WTC11 (cell line): Measurements from ENCODE around the gene PRRG1. TPM values are rescaled to one million over a fixed set of nuclear protein-coding genes. Genes with fewer than 3 reads are reported as not detected.

Experiments
- ATAC-seq: fragments of 200-7000 bp; cut with Tn5 transposase; 2 replicates; pipeline ENCODE4 v1.10.0; 2021; ENCODE audit warnings: mild to moderate bottlenecking, moderate library complexity
- CTCF ChIA-PET: fragments of 300-600 bp; sonication (Branson Sonifier 250); formaldehyde crosslinking; loops from one replicate; lab custom pipeline; 2021; ENCODE audit warnings: antibody characterized with exemption; lab: Charles Lee
- POLR2A ChIA-PET: fragments of 350-600 bp; sonication (Branson Sonifier 250); formaldehyde crosslinking; loops from one replicate; lab custom pipeline; 2021; ENCODE audit warnings: antibody characterized with exemption; lab: Charles Lee
- DNase-seq: peaks from one replicate; pipeline ENCODE4 v3.0.0; 2021; ENCODE audit warnings: low spot score
- H3K27ac Mint-ChIP-seq: 2 replicates; pipeline ENCODE4 v1.8.0; 2021; ENCODE audit warnings: mixed read lengths
- H3K27me3 Mint-ChIP-seq: 2 replicates; pipeline ENCODE4 v1.8.0; 2021; ENCODE audit warnings: low read depth, mild to moderate bottlenecking, moderate library complexity, mixed read lengths
- H3K36me3 Mint-ChIP-seq: 2 replicates; pipeline ENCODE4 v1.8.0; 2021; ENCODE audit warnings: mixed read lengths
- H3K4me1 Mint-ChIP-seq: 2 replicates; pipeline ENCODE4 v1.8.0; 2022; ENCODE audit warnings: mixed read lengths
- H3K4me3 Mint-ChIP-seq: 2 replicates; pipeline ENCODE4 v1.8.0; 2021; ENCODE audit warnings: mild to moderate bottlenecking, moderate library complexity, mixed read lengths
- H3K9me3 Mint-ChIP-seq: 2 replicates; pipeline ENCODE4 v1.8.0; 2021; ENCODE audit warnings: mixed read lengths
- AFF4 ChIP-seq: sonication (generic); formaldehyde crosslinking; IDR thresholded peaks from 2 replicates; pipeline ENCODE4 v1.8.1; 2023; ENCODE audit warnings: mild to moderate bottlenecking, missing genetic modification reagents, borderline replicate concordance
- CDX4 ChIP-seq: fragments of 250-450 bp; sonication (Bioruptor Pico); IDR thresholded peaks from 2 replicates; pipeline ENCODE4 v1.9.0; 2021; ENCODE audit warnings: moderate library complexity, mild to moderate bottlenecking, inconsistent platforms, borderline replicate concordance
- CTCF ChIP-seq: fragments of 200-600 bp; IDR thresholded peaks from 2 replicates; pipeline ENCODE4 v1.8.0; 2022; ENCODE audit warnings: antibody characterized with exemption
- E2F5 ChIP-seq: sonication (generic); formaldehyde crosslinking; IDR thresholded peaks from 2 replicates; pipeline ENCODE4 v1.8.1; 2022; ENCODE audit warnings: mild to moderate bottlenecking, moderate library complexity, missing genetic modification reagents
- FOXP1 ChIP-seq: sonication (generic); formaldehyde crosslinking; IDR thresholded peaks from 2 replicates; pipeline ENCODE4 v1.8.0; 2022; ENCODE audit warnings: missing genetic modification reagents, mild to moderate bottlenecking, moderate library complexity, borderline replicate concordance
- GRHL2 ChIP-seq: fragments of 250-450 bp; sonication (Bioruptor Pico); IDR thresholded peaks from 2 replicates; pipeline ENCODE4 v1.8.0; 2022; ENCODE audit warnings: mild to moderate bottlenecking, moderate library complexity; ENCODE audit not compliant: insufficient replicate concordance, severe bottlenecking
- IRF1 ChIP-seq: sonication (generic); formaldehyde crosslinking; IDR thresholded peaks from 2 replicates; pipeline ENCODE4 v1.8.0; 2023; ENCODE audit warnings: missing genetic modification reagents
- NR3C1 ChIP-seq: sonication (generic); formaldehyde crosslinking; conservative IDR thresholded peaks from 2 replicates; pipeline ENCODE4 v1.8.1; 2023; ENCODE audit warnings: low read depth, mild to moderate bottlenecking, missing genetic modification reagents
- OVOL2 ChIP-seq: fragments of 250-450 bp; sonication (Bioruptor Pico); IDR thresholded peaks from 2 replicates; pipeline ENCODE4 v1.9.0; 2021; ENCODE audit warnings: mild to moderate bottlenecking, borderline replicate concordance
- USF1 ChIP-seq: sonication (generic); formaldehyde crosslinking; IDR thresholded peaks from 2 replicates; pipeline ENCODE4 v1.8.0; 2022; ENCODE audit warnings: mild to moderate bottlenecking, missing genetic modification reagents
- USF2 ChIP-seq: sonication (generic); formaldehyde crosslinking; IDR thresholded peaks from 2 replicates; pipeline ENCODE4 v1.8.1; 2023; ENCODE audit warnings: mild to moderate bottlenecking, missing genetic modification reagents, moderate library complexity
- ZNF317 ChIP-seq: sonication (generic); formaldehyde crosslinking; IDR thresholded peaks from 2 replicates; pipeline ENCODE4 v1.8.1; 2023; ENCODE audit warnings: low read depth, mild to moderate bottlenecking, moderate library complexity, missing genetic modification reagents, borderline replicate concordance
- ZNF396 ChIP-seq: fragments of 250-450 bp; sonication (Bioruptor Pico); IDR thresholded peaks from 2 replicates; pipeline ENCODE4 v1.8.0; 2021; ENCODE audit warnings: mild to moderate bottlenecking, moderate library complexity, borderline replicate concordance
- ZNF532 ChIP-seq: fragments of 250-450 bp; sonication (Bioruptor Pico); IDR thresholded peaks from 2 replicates; pipeline ENCODE4 v1.9.0; 2021; ENCODE audit warnings: mild to moderate bottlenecking, borderline replicate concordance
- total RNA-seq: library from RNA; stranded (reverse); gene quantifications from 3 replicates; pipeline ENCODE4 v1.2.3, GENCODE V29; 2021

Gene PRRG1
- total RNA-seq, 1 experiment from 2014 or later, result 8.1 TPM

- Mint-ChIP-seq H3K27ac (no peak overlapping the region), H3K36me3 (no peaks in the 10 kb centered on the region), H3K4me3 (peak overlapping the region; percentile 86), H3K4me1 (peaks cover 32% of the 10 kb centered on the region), H3K27me3 (no peaks in the 10 kb centered on the region; the same call in 1 of the 2 replicates)
- DNase-seq (no peak), ATAC-seq (no peak; the same call in 1 of the 2 replicates)
- TF ChIP-seq ZNF396 (CRISPR knock-in tag) (no peak), CDX4 (no peak), E2F5 (CRISPR knock-in tag) (no peak), ZNF317 (CRISPR knock-in tag) (no peak), USF2 (CRISPR knock-in tag) (no peak), USF1 (CRISPR knock-in tag) (no peak)
- TF ChIP-seq, all 79 proteins: peak for 0
- ChIA-PET POLR2A (interaction anchor here (0.7 kb wide), 1 partner anchor 28 kb away, joined by 4 read pairs; no protein-coding TSS in a partner anchor), CTCF (interaction anchor here (0.6 to 0.7 kb wide), 2 partner anchors 63 to 375 kb away, joined by 3 read pairs; no protein-coding TSS in a partner anchor)
- no peaks in the 10 kb centered on the region for H3K9me3 Mint-ChIP-seq
Observed at GRCh38 chrX:37348231-37348970, 763 bp upstream of the PRRG1 start.

GRCh38 chrX:37348971-37349220 is 268 bp upstream of the PRRG1 start:
- H3K4me3 Mint-ChIP-seq, result peak overlapping the region; percentile 86
- peaks cover 32% of the 10 kb centered on the region for H3K4me1 Mint-ChIP-seq
- H3K9me3 Mint-ChIP-seq, result no peaks in the 10 kb centered on the region
- H3K27me3 Mint-ChIP-seq, result no peaks in the 10 kb centered on the region; the same call in 1 of the 2 replicates
- H3K27ac Mint-ChIP-seq, result no peak overlapping the region
- TF ChIP-seq OVOL2 (CRISPR knock-in tag), result no peak
- TF ChIP-seq NR3C1 (CRISPR knock-in tag), result no peak
- TF ChIP-seq GRHL2, result no peak
- TF ChIP-seq, all 79 proteins: peak for 0
- DNase-seq (no peak), ATAC-seq (peak; percentile 26)
- no peaks in the 10 kb centered on the region for H3K36me3 Mint-ChIP-seq
- ChIA-PET CTCF (interaction anchor here (0.6 to 0.7 kb wide), 3 partner anchors 62 to 1044 kb away, joined by 3 read pairs; no protein-coding TSS in a partner anchor), POLR2A (no interaction called here)

- DNase-seq, result no peak
- H3K4me3 Mint-ChIP-seq, result peak overlapping the region; percentile 89
- no peak for ATAC-seq
- H3K4me1 Mint-ChIP-seq, result peaks cover 32% of the 10 kb centered on the region
- no peaks in the 10 kb centered on the region for H3K9me3 Mint-ChIP-seq
- ChIA-PET POLR2A (no interaction called here), CTCF (no interaction called here)
- peak overlapping the region; percentile 90 for H3K27ac Mint-ChIP-seq
- no peaks in the 10 kb centered on the region; the same call in 1 of the 2 replicates for H3K27me3 Mint-ChIP-seq
- H3K36me3 Mint-ChIP-seq, result no peaks in the 10 kb centered on the region
- TF ChIP-seq ZNF532 (CRISPR knock-in tag) (no peak), AFF4 (CRISPR knock-in tag) (no peak), FOXP1 (CRISPR knock-in tag) (no peak), CTCF (no peak), IRF1 (no peak), E2F5 (CRISPR knock-in tag) (no peak)
Observed at GRCh38 chrX:37350034-37350365, 836 bp downstream of the PRRG1 start.
